H1 (cell line): Measurements from ENCODE around the gene LMNTD1. TPM values are rescaled to one million over a fixed set of nuclear protein-coding genes. Genes with fewer than 3 reads are reported as not detected.

ENCODE experiments used
- CTCF ChIA-PET: fragments of 300-600 bp; sonication (Branson Sonifier 250); formaldehyde crosslinking; loops from one replicate; lab custom pipeline; 2021; ENCODE audit not compliant: partially characterized antibody; lab: Charles Lee
- POLR2A ChIA-PET: fragments of 300-600 bp; sonication (Branson Sonifier 250); formaldehyde crosslinking; loops from one replicate; lab custom pipeline; 2021; ENCODE audit warnings: inconsistent platforms; ENCODE audit not compliant: partially characterized antibody; lab: Charles Lee
- DNase-seq, 2 experiments: peaks; one replicate each; pipeline versions ENCODE4 v3.0.0 to v3.0.0-alpha.2; 2010 to 2022; ENCODE audit warnings: low spot score in 2 of 2, low read depth in 1 of 2, mixed read lengths in 1 of 2
- FAIRE-seq: peaks from 2 replicates; lab custom pipeline; 2011; peaks lifted over from hg19 to GRCh38; lab: Jason Lieb, UNC
- H2AFZ ChIP-seq: 2 replicates; pipeline ENCODE4 v1.8.1; 2012; ENCODE audit warnings: low read length, inconsistent platforms
- H2AK5ac ChIP-seq: 2 replicates; pipeline ENCODE4 v1.6.1; 2013; ENCODE audit warnings: low read depth, low read length
- H2BK120ac ChIP-seq: replicated peaks from 2 replicates; pipeline ENCODE3; 2013; ENCODE audit warnings: low read depth, low read length, inconsistent platforms
- H2BK12ac ChIP-seq: 2 replicates; pipeline ENCODE4 v1.6.1; 2013; ENCODE audit warnings: low read depth, low read length
- H2BK15ac ChIP-seq: 2 replicates; pipeline ENCODE4 v1.6.1; 2013; ENCODE audit warnings: low read length
- H2BK20ac ChIP-seq: 2 replicates; pipeline ENCODE4 v1.6.1; 2013; ENCODE audit warnings: low read length
- H2BK5ac ChIP-seq: 2 replicates; pipeline ENCODE4 v1.6.1; 2013; ENCODE audit warnings: low read depth, low read length
- H3K14ac ChIP-seq: 2 replicates; pipeline ENCODE4 v1.6.1; 2013; ENCODE audit warnings: inconsistent platforms; ENCODE audit not compliant: insufficient read length
- H3K18ac ChIP-seq: 2 replicates; pipeline ENCODE4 v1.6.1; 2013; ENCODE audit warnings: low read length; ENCODE audit errors: extremely low read depth
- H3K23ac ChIP-seq: 2 replicates; pipeline ENCODE4 v1.6.1; 2013; ENCODE audit warnings: inconsistent platforms; ENCODE audit not compliant: insufficient read length
- H3K23me2 ChIP-seq: 2 replicates; pipeline ENCODE4 v1.6.1; 2013; ENCODE audit warnings: low read depth, low read length
- H3K27ac ChIP-seq: 2 replicates; pipeline ENCODE4 v1.6.1; 2011; ENCODE audit warnings: low read depth, low read length, inconsistent platforms
- H3K27me3 ChIP-seq, 4 experiments: replicated peaks in 1 of 4; 1 replicate in 1 of 4; 2 replicates in 3 of 4; pipeline versions ENCODE4 v1.6.1 to v1.8.1; 2011 to 2013; ENCODE audit warnings: low read length in 3 of 4, mild to moderate bottlenecking in 3 of 4, inconsistent platforms in 2 of 4, mixed read lengths in 2 of 4, moderate library complexity in 1 of 4; ENCODE audit not compliant: control insufficient read depth in 3 of 4, insufficient read depth in 3 of 4; ENCODE audit errors: extremely low read depth in 1 of 4
- H3K36me3 ChIP-seq, 4 experiments: 2 replicates each; pipeline versions ENCODE4 v1.6.1 to v1.8.1; 2011 to 2013; ENCODE audit warnings: mild to moderate bottlenecking in 4 of 4, low read length in 3 of 4, moderate library complexity in 2 of 4, control low read depth in 1 of 4, inconsistent platforms in 1 of 4; ENCODE audit not compliant: insufficient read depth in 4 of 4, control insufficient read depth in 2 of 4
- H3K4ac ChIP-seq: replicated peaks from 2 replicates; pipeline ENCODE3; 2013; ENCODE audit warnings: low read length, low read depth, mixed read lengths, inconsistent platforms; ENCODE audit not compliant: insufficient read length
- H3K4me1 ChIP-seq, 4 experiments: replicated peaks in 1 of 4; 1 replicate in 1 of 4; 2 replicates in 3 of 4; pipeline versions ENCODE4 v1.6.1 to v1.8.1; 2011 to 2013; ENCODE audit warnings: low read length in 3 of 4, inconsistent platforms in 2 of 4, mixed read lengths in 1 of 4; ENCODE audit not compliant: insufficient read depth in 4 of 4, control insufficient read depth in 3 of 4
- H3K4me2 ChIP-seq, 2 experiments: 2 replicates each; pipeline versions ENCODE4 v1.6.1 to v1.8.1; 2011 to 2013; ENCODE audit warnings: low read depth in 2 of 2, low read length in 2 of 2, control low read depth in 1 of 2, inconsistent platforms in 1 of 2, mild to moderate bottlenecking in 1 of 2; ENCODE audit not compliant: insufficient read depth in 1 of 2
- H3K4me3 ChIP-seq, 4 experiments: fragments of 200-600, 300-600 bp in 1 of 4; sonication (generic), shearing (Covaris generic), sonication (Bioruptor Twin) in 1 of 4; 2 replicates each; pipeline versions ENCODE4 v1.5.1 to v1.8.1; 2011 to 2016; ENCODE audit warnings: low read length in 4 of 4, low read depth in 3 of 4, control low read depth in 2 of 4, inconsistent platforms in 2 of 4, mild to moderate bottlenecking in 2 of 4, mixed read lengths in 1 of 4, moderate library complexity in 1 of 4; ENCODE audit not compliant: insufficient read depth in 2 of 4; ENCODE audit errors: extremely low read depth in 1 of 4
- H3K56ac ChIP-seq: replicated peaks from 2 replicates; pipeline ENCODE3; 2013; ENCODE audit warnings: low read depth, mild to moderate bottlenecking, mixed read lengths, low read length, inconsistent platforms; ENCODE audit not compliant: insufficient read length
- H3K79me1 ChIP-seq: 2 replicates; pipeline ENCODE4 v1.6.1; 2013; ENCODE audit warnings: low read depth, low read length, control low read depth
- H3K79me2 ChIP-seq, 2 experiments: 2 replicates each; pipeline versions ENCODE4 v1.6.1 to v1.8.1; 2012 to 2013; ENCODE audit warnings: low read length in 2 of 2, mild to moderate bottlenecking in 2 of 2, inconsistent platforms in 1 of 2; ENCODE audit not compliant: insufficient read depth in 2 of 2, control insufficient read depth in 1 of 2
- H3K9ac ChIP-seq, 4 experiments: replicated peaks in 1 of 4; 1 replicate in 1 of 4; 2 replicates in 3 of 4; pipeline versions ENCODE4 v1.6.1 to v1.8.1; 2011 to 2013; ENCODE audit warnings: low read depth in 3 of 4, low read length in 3 of 4, control low read depth in 2 of 4, mild to moderate bottlenecking in 2 of 4, moderate library complexity in 2 of 4, inconsistent platforms in 1 of 4; ENCODE audit errors: extremely low read depth in 1 of 4
- H3K9me3 ChIP-seq, 2 experiments: 2 replicates each; pipeline versions ENCODE4 v1.6.1 to v1.8.1; 2012 to 2013; ENCODE audit warnings: mild to moderate bottlenecking in 2 of 2, moderate library complexity in 2 of 2, control low read depth in 1 of 2, inconsistent platforms in 1 of 2, low read depth in 1 of 2, low read length in 1 of 2, mixed read lengths in 1 of 2; ENCODE audit not compliant: insufficient read depth in 2 of 2
- H4K20me1 ChIP-seq, 2 experiments: replicated peaks in 1 of 2; 2 replicates each; pipeline versions ENCODE3 to v1.8.1; 2011 to 2013; ENCODE audit warnings: inconsistent platforms in 2 of 2, low read length in 2 of 2, mild to moderate bottlenecking in 1 of 2; ENCODE audit not compliant: insufficient read depth in 2 of 2, control insufficient read depth in 1 of 2
- H4K5ac ChIP-seq: 2 replicates; pipeline ENCODE4 v1.6.1; 2013; ENCODE audit warnings: low read length, low read depth, mixed read lengths, inconsistent platforms; ENCODE audit not compliant: insufficient read length
- H4K8ac ChIP-seq: 2 replicates; pipeline ENCODE4 v1.8.0; 2013; ENCODE audit warnings: mild to moderate bottlenecking, moderate library complexity, low read length, inconsistent platforms; ENCODE audit not compliant: insufficient read depth; ENCODE audit errors: extremely low read depth
- H4K91ac ChIP-seq: replicated peaks from 2 replicates; pipeline ENCODE3; 2013; ENCODE audit warnings: low read length, mixed read lengths, inconsistent platforms; ENCODE audit not compliant: insufficient read length
- ASH2L ChIP-seq: fragments of 200-600, 300-600 bp; sonication (generic); IDR thresholded peaks from one replicate; pipeline ENCODE4 v1.7.1; 2017; ENCODE audit warnings: low read length
- E2F6 ChIP-seq: IDR thresholded peaks from 2 replicates; pipeline ENCODE4 v1.6.1; 2012; ENCODE audit warnings: inconsistent platforms
- EZH2 ChIP-seq: fragments of 200-600 bp; sonication (generic); IDR thresholded peaks from 2 replicates; pipeline ENCODE4 v1.7.1; 2012; ENCODE audit warnings: low read depth, mild to moderate bottlenecking, moderate library complexity, low read length, inconsistent platforms; ENCODE audit not compliant: severe bottlenecking
- HDAC2 ChIP-seq, 2 experiments: fragments of 300-600 bp in 1 of 2; sonication (generic) in 1 of 2; IDR thresholded peaks; 2 replicates each; pipeline ENCODE4 v1.6.1; 2011 to 2012; ENCODE audit warnings: low read depth in 2 of 2, low read length in 2 of 2, mild to moderate bottlenecking in 2 of 2, moderate library complexity in 2 of 2, borderline replicate concordance in 1 of 2, inconsistent platforms in 1 of 2
- RAD21 ChIP-seq, 2 experiments: IDR thresholded peaks in 1 of 2; conservative IDR thresholded peaks in 1 of 2; 2 replicates each; pipeline ENCODE4 v1.6.1; 2011; ENCODE audit warnings: low read depth in 2 of 2, low read length in 2 of 2, improper control_type of control experiment in 1 of 2, inconsistent platforms in 1 of 2, mild to moderate bottlenecking in 1 of 2, moderate library complexity in 1 of 2
- RBBP5 ChIP-seq: IDR thresholded peaks from 2 replicates; pipeline ENCODE4 v1.7.1; 2012; ENCODE audit warnings: low read depth, mild to moderate bottlenecking, inconsistent platforms, low read length, moderate library complexity, borderline replicate concordance
- SIRT6 ChIP-seq: IDR thresholded peaks from one replicate; pipeline ENCODE4 v1.7.1; 2012; ENCODE audit warnings: low read length, inconsistent platforms
- SP1 ChIP-seq: IDR thresholded peaks from 2 replicates; pipeline ENCODE4 v1.6.1; 2011; ENCODE audit warnings: low read depth, low read length
- SP2 ChIP-seq: IDR thresholded peaks from 2 replicates; pipeline ENCODE4 v1.6.1; 2012; ENCODE audit warnings: mild to moderate bottlenecking, low read length, inconsistent platforms
- WGBS, 2 experiments: shearing (Covaris generic) in 1 of 2; methylation state at CpG; one replicate each; pipeline versions ENCODE4 v1.1.6 to v1.1.7; 2013 to 2015; ENCODE audit warnings: low lambda C conversion rate in 2 of 2, mixed read lengths in 2 of 2, inconsistent platforms in 1 of 2, low coverage in 1 of 2, missing lambda C conversion rate in 1 of 2; ENCODE audit not compliant: insufficient replicate concordance in 2 of 2, insufficient coverage in 1 of 2, insufficient read length in 1 of 2; ENCODE audit errors: extremely low coverage in 1 of 2, missing lambda C conversion rate in 1 of 2; 5-methylcytosine and 5-hydroxymethylcytosine counted together
- polyA plus RNA-seq, 7 experiments: library from polyadenylated mRNA; depleted of rRNA in 3 of 7; stranded (reverse) in 5 of 7; unstranded in 2 of 7; fragments of >200 nt in 5 of 7; fragments of 200-250 nt in 2 of 7; gene quantifications; 1 replicate in 5 of 7; 2 replicates in 1 of 7; 4 replicates in 1 of 7; pipeline versions ENCODE4 v1.2.1 to v1.2.3, GENCODE V29; 2011 to 2013; ENCODE audit warnings: missing spikeins in 2 of 7, mixed read lengths in 2 of 7
- total RNA-seq: library from RNA; stranded (reverse); fragmentation: NEBNext Ultra II Directional; extraction: Animal tissue kit (Norgen Biotek cat#: 25700); gene quantifications from 2 replicates; pipeline ENCODE4 v1.2.1, GENCODE V29; 2021
- TF ChIP-seq, protein P1 (sequence below), 3 experiments: IDR thresholded peaks; 1 replicate in 2 of 3; 2 replicates in 1 of 3; pipeline versions ENCODE4 v1.5.1 to v1.6.1; 2011; ENCODE audit warnings: low read length in 3 of 3, mild to moderate bottlenecking in 3 of 3, inconsistent platforms in 2 of 3, low read depth in 1 of 3, moderate library complexity in 1 of 3; ENCODE audit not compliant: insufficient read depth in 1 of 3; ENCODE audit errors: control extremely low read depth in 1 of 3

The LMNTD1 gene
- total and polyA plus RNA-seq, 2 of the 8 experiments (the other 6 are each of a cell fraction or from before 2014, with no cell fraction given): not detected

- H2BK15ac ChIP-seq: no peak overlapping the region
- H2AFZ ChIP-seq: peak overlapping the region; percentile 48; the same call in 1 of the 2 replicates
- no peaks in the 10 kb centered on the region for H3K79me1 ChIP-seq
- no peak overlapping the region for H3K4ac ChIP-seq
- no peaks in the 10 kb centered on the region for H3K27me3 ChIP-seq
- H3K23me2 ChIP-seq: no peaks in the 10 kb centered on the region
- H3K23ac ChIP-seq: no peak overlapping the region
- H3K79me2 ChIP-seq: no peaks in the 10 kb centered on the region
- DNase-seq (no peak), FAIRE-seq (peak; percentile 60)
- H4K20me1 ChIP-seq: no peaks in the 10 kb centered on the region
- no peak overlapping the region for H4K8ac ChIP-seq
- H3K4me1 ChIP-seq: peaks cover 0 to 3% (median 0%) of the 10 kb centered on the region in 4 experiments; a peak in 2 of 7 replicates
- H2AK5ac ChIP-seq: no peak overlapping the region
- ChIA-PET CTCF (interaction anchor here (0.6 to 3.1 kb wide), 7 partner anchors 35 to 657 kb away, joined by 3 to 12 read pairs (median 3); no protein-coding TSS in a partner anchor), POLR2A (no interaction called here)
- 88% methylated on average over 3 of the region's 3 CpGs; no CpG with 5 or more reads in 1 of the 2 experiments for WGBS, 2 experiments
- H3K18ac ChIP-seq: no peak overlapping the region
- H3K14ac ChIP-seq: no peak overlapping the region
- H3K9me3 ChIP-seq: no peaks in the 10 kb centered on the region; a peak in 1 of 4 replicates
- no peak overlapping the region for H4K91ac ChIP-seq
- no peak overlapping the region for H2BK20ac ChIP-seq
- no peak overlapping the region for H4K5ac ChIP-seq
- H3K4me3 ChIP-seq: no peak overlapping the region
- no peak overlapping the region for H3K9ac ChIP-seq
- no peak overlapping the region for H3K4me2 ChIP-seq
- no peak overlapping the region for H2BK120ac ChIP-seq
- H2BK12ac ChIP-seq: no peak overlapping the region
- H3K56ac ChIP-seq: no peak overlapping the region
- no peak overlapping the region for H2BK5ac ChIP-seq
- H3K36me3 ChIP-seq: no peaks in the 10 kb centered on the region
- no peak overlapping the region for H3K27ac ChIP-seq
- TF ChIP-seq RBBP5: no peak
- no peak for TF ChIP-seq EZH2
- no peak for TF ChIP-seq E2F6
- no peak for TF ChIP-seq RAD21 (IDR thresholded peaks at IDR 0.05 in 1 of 2, conservative IDR thresholded peaks at IDR 0.05 in 1 of 2; ENCODE audit: low read depth in 2 of 2, low read length in 2 of 2)
- no peak for TF ChIP-seq ASH2L
- TF ChIP-seq SP2: no peak
- TF ChIP-seq SP1: no peak
- TF ChIP-seq, protein P1, sequence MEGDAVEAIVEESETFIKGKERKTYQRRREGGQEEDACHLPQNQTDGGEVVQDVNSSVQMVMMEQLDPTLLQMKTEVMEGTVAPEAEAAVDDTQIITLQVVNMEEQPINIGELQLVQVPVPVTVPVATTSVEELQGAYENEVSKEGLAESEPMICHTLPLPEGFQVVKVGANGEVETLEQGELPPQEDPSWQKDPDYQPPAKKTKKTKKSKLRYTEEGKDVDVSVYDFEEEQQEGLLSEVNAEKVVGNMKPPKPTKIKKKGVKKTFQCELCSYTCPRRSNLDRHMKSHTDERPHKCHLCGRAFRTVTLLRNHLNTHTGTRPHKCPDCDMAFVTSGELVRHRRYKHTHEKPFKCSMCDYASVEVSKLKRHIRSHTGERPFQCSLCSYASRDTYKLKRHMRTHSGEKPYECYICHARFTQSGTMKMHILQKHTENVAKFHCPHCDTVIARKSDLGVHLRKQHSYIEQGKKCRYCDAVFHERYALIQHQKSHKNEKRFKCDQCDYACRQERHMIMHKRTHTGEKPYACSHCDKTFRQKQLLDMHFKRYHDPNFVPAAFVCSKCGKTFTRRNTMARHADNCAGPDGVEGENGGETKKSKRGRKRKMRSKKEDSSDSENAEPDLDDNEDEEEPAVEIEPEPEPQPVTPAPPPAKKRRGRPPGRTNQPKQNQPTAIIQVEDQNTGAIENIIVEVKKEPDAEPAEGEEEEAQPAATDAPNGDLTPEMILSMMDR (IDR thresholded peaks at IDR 0.05; ENCODE audit: control extremely low read depth in 1 of 3, insufficient read depth in 1 of 3, low read depth in 1 of 3, low read length in 3 of 3): no peak
- TF ChIP-seq HDAC2 (IDR thresholded peaks at IDR 0.05; ENCODE audit: borderline replicate concordance in 1 of 2, low read depth in 2 of 2, low read length in 2 of 2): no peak
- TF ChIP-seq SIRT6: no peak
Measured at GRCh38 chr12:25434515-25434914, 118.6 kb downstream of the LMNTD1 start.
